Upper lobe of left lung (tissue), 6 donors: ENCODE measurements around the gene C10orf120. TPM values are rescaled to one million over a fixed set of nuclear protein-coding genes. Genes with fewer than 3 reads are reported as not detected.

Experiments
- ATAC-seq, 2 donors: fragments of 200-7000 bp; cut with Tn5 transposase; one replicate each; pipeline ENCODE4 v1.9.1; 2022; ENCODE audit warnings: mild to moderate bottlenecking in 2 of 2, moderate library complexity in 2 of 2; ENCODE audit not compliant: low FRiP score in 2 of 2
- DNase-seq, 2 donors: peaks; one replicate each; pipeline ENCODE4 v3.0.0-alpha.2; 2019 to 2020
- H3K27ac ChIP-seq, 4 donors: fragments of 200-600 bp; sonication (generic); one replicate each; pipeline ENCODE4 v1.5.1; 2016 to 2019
- H3K27me3 ChIP-seq, 4 donors: fragments of 200-600 bp; sonication (generic); one replicate each; pipeline ENCODE4 v1.5.1; 2017 to 2019
- H3K36me3 ChIP-seq, 4 donors: fragments of 200-600 bp; sonication (generic); one replicate each; pipeline ENCODE4 v1.5.1; 2016 to 2019
- H3K4me1 ChIP-seq, 4 donors: fragments of 200-600 bp; sonication (generic); one replicate each; pipeline ENCODE4 v1.5.1; 2018 to 2019
- H3K4me3 ChIP-seq, 4 donors: fragments of 200-600 bp; sonication (generic); one replicate each; pipeline ENCODE4 v1.5.1; 2017 to 2019; ENCODE audit warnings: mild to moderate bottlenecking in 2 of 4, moderate library complexity in 1 of 4
- H3K9me3 ChIP-seq, 4 donors: fragments of 200-600 bp; sonication (generic); one replicate each; pipeline ENCODE4 v1.5.1; 2018 to 2019
- EP300 ChIP-seq, 4 donors: sonication (generic); formaldehyde crosslinking; IDR thresholded peaks; one replicate each; pipeline ENCODE4 v1.5.1; 2017; ENCODE audit warnings: antibody characterized with exemption in 4 of 4, control low read depth in 2 of 4
- POLR2A ChIP-seq, 4 donors: fragments of 450-650 bp; IDR thresholded peaks; one replicate each; pipeline ENCODE4 v1.5.1; 2016 to 2017; ENCODE audit warnings: antibody characterized with exemption in 4 of 4, mild to moderate bottlenecking in 2 of 4
- POLR2AphosphoS5 ChIP-seq, 2 donors: sonication (generic); formaldehyde crosslinking; IDR thresholded peaks; one replicate each; pipeline ENCODE4 v1.5.1; 2017; ENCODE audit warnings: antibody characterized with exemption in 2 of 2
- WGBS, 2 donors: methylation state at CpG; one replicate each; pipeline ENCODE4 v1.1.5; 2017 to 2018; 5-methylcytosine and 5-hydroxymethylcytosine counted together
- total RNA-seq, 6 donors: library from RNA; depleted of rRNA in 4 of 6; stranded (reverse); fragments of >200 nt in 4 of 6; gene quantifications; one replicate each; pipeline versions ENCODE4 v1.1.0 to v1.2.1, GENCODE V29; 2016 to 2021
- TF ChIP-seq, protein P1 (sequence below), 6 experiments: fragments of 450-650 bp in 4 of 6; fragments of 200-600 bp in 2 of 6; sonication (generic) in 2 of 6; IDR thresholded peaks; one replicate each; pipeline ENCODE4 v1.5.1; 2016 to 2019; ENCODE audit warnings: antibody characterized with exemption in 6 of 6
- donor health status: DM: no; HTN: no; CAD: no; lungs with moderate emphysema.
- donor health status: DM: no; HTN: yes; CAD: no; lungs with severe emphysema.

C10orf120 gene
- total RNA-seq, 6 donors from 2014 or later, result not detected

DNA sequence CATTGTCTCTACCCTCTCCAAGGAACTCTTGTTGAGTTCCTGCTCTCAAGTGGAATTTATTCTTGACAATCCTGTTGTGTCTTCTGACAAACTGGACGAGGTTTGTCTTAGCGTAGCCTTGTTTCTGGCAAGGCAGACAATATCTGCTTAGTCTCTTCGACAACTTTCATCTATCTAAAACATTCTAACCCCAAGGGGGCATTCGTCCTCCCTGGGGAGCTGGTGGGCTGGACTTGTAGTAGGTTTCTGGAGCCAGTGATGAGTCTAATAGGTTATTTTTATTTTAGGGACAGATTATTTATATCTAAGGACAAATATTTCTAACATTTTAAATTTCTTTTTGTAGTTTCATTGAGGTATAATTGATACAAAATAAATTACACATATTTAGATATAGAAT is 7.3 kb upstream of the C10orf120 start:
- no peak for TF ChIP-seq EP300 (IDR thresholded peaks at IDR 0.05)
- WGBS, 2 donors, result 78 to 79% methylated on average over 4 of the region's 4 CpGs
- ATAC-seq, result no peak
- Histone ChIP-seq H3K4me1 (no peaks in the 10 kb centered on the region), H3K9me3 (no peaks in the 10 kb centered on the region), H3K36me3 (no peaks in the 10 kb centered on the region), H3K4me3 (no peak overlapping the region), H3K27me3 (no peaks in the 10 kb centered on the region), H3K27ac (no peak overlapping the region)
- DNase-seq, result no peak

DNA sequence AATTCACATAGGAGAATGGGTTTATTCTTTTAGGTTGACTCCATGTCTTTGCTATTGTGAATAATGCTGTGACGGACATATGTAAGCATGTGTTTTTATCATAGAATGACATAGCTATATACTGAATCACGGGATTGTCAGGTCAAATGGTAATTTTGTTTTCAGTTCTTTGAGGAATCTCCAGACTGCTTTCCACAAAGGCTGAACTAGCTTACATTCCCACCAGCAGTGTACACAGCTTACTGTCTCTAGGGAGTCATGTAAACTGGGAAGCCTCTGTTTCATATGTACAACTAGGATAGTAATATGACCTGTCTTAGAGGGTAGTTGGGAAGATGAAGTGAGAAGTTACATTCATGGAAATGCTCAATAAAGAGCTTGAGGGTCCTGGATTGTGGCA is 6.8 kb upstream of the C10orf120 start:
- Histone ChIP-seq H3K36me3 (no peaks in the 10 kb centered on the region), H3K9me3 (no peaks in the 10 kb centered on the region), H3K27ac (no peak overlapping the region), H3K4me3 (no peak overlapping the region), H3K4me1 (no peaks in the 10 kb centered on the region), H3K27me3 (no peaks in the 10 kb centered on the region)
- no peak for ATAC-seq
- no peak for DNase-seq
- TF ChIP-seq, protein P1, sequence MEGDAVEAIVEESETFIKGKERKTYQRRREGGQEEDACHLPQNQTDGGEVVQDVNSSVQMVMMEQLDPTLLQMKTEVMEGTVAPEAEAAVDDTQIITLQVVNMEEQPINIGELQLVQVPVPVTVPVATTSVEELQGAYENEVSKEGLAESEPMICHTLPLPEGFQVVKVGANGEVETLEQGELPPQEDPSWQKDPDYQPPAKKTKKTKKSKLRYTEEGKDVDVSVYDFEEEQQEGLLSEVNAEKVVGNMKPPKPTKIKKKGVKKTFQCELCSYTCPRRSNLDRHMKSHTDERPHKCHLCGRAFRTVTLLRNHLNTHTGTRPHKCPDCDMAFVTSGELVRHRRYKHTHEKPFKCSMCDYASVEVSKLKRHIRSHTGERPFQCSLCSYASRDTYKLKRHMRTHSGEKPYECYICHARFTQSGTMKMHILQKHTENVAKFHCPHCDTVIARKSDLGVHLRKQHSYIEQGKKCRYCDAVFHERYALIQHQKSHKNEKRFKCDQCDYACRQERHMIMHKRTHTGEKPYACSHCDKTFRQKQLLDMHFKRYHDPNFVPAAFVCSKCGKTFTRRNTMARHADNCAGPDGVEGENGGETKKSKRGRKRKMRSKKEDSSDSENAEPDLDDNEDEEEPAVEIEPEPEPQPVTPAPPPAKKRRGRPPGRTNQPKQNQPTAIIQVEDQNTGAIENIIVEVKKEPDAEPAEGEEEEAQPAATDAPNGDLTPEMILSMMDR (IDR thresholded peaks at IDR 0.05), result no peak
- no peak for TF ChIP-seq POLR2AphosphoS5 (IDR thresholded peaks at IDR 0.05)
- no peak for TF ChIP-seq POLR2A (IDR thresholded peaks at IDR 0.05)
- TF ChIP-seq EP300 (IDR thresholded peaks at IDR 0.05), result no peak
- WGBS, 2 donors, result 89 to 94% methylated on average over 2 of the region's 2 CpGs

DNA sequence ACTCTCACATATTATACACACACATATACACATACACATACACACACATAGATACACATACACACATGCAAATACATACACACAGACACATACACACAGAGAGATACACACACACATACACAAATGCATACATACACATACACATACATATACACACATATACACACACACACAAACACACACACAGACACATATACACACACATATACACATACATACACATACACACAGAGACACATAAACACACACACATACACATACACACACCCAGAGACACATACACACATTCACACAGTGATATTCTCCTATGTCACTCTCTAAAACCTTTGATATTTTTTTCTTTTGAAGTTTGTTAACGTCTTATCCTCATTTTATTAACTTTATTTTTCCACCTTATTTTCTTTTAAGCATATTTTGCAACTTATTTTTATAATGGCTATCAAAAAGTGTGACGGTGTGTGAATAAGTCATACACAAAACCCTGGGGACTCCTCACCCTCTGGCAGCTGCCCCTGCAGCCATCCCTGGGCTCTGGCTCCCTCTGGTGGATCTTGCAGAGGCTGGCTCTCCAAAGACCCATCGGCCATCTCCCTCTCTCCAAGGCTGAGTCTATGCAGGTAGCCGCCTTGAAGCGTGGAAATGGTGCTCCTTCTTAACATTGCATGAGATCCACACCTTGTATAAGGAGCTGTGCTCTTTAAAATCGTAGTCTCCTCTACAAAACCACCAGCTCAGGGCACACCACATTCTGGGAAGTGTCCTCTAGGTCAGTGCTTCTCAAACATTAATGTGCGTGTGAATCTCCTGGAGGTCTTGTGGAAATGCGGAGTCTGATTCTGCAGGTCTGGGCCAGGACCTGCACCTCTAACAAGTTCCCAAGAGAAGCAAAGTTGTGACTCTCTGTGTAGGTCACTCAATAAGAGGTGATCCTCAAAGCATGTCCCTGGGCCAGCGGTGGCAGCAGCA is 4.1 kb upstream of the C10orf120 start:
- peak; percentile 79 to 85 for ATAC-seq

DNA sequence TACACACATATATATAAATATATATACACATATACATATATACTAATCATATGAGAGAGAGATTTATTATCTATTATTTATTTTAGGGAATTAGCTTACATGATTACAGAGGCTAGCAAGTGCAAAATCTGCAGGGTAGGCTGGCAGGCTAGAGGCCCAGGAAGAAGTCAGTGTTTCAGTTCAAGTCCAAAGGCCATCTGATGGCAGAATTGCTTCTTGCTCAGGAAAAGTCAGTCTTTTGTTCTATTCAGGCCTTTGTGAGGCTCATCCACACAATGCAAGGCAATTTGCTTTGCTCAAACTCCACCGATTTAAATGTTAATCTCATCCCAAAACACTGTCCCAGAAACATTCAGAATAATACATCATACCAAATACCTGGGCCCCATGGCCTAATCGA is 2.6 kb upstream of the C10orf120 start:
- WGBS, 2 donors, result 80 to 87% methylated on average over 2 of the region's 2 CpGs
- Histone ChIP-seq H3K4me3 (no peak overlapping the region), H3K4me1 (no peaks in the 10 kb centered on the region), H3K27ac (no peak overlapping the region), H3K36me3 (no peaks in the 10 kb centered on the region), H3K9me3 (no peaks in the 10 kb centered on the region), H3K27me3 (no peaks in the 10 kb centered on the region)
- TF ChIP-seq, protein P1 (IDR thresholded peaks at IDR 0.05), result no peak
- TF ChIP-seq POLR2A (IDR thresholded peaks at IDR 0.05) (no peak), EP300 (IDR thresholded peaks at IDR 0.05) (no peak)
- no peak for ATAC-seq
- DNase-seq, result no peak

More for the DNA sequence above, 4.1 kb upstream of the C10orf120 start:
- no peaks in the 10 kb centered on the region for H3K36me3 ChIP-seq
- peak in 1 of 2 donors; percentile 64 for DNase-seq
- no peak overlapping the region for H3K4me3 ChIP-seq
- H3K9me3 ChIP-seq, result no peaks in the 10 kb centered on the region
- H3K27me3 ChIP-seq, result no peaks in the 10 kb centered on the region
- TF ChIP-seq EP300 (IDR thresholded peaks at IDR 0.05), result no peak
- TF ChIP-seq POLR2AphosphoS5 (IDR thresholded peaks at IDR 0.05), result no peak
- TF ChIP-seq POLR2A (IDR thresholded peaks at IDR 0.05), result no peak
- TF ChIP-seq, protein P1 (IDR thresholded peaks at IDR 0.05), result peak; percentile 11 to 78 (median 64)
- 42 to 50% methylated on average over 9 of the region's 9 CpGs for WGBS, 2 donors
- H3K27ac ChIP-seq, result no peak overlapping the region
- no peaks in the 10 kb centered on the region for H3K4me1 ChIP-seq

DNA sequence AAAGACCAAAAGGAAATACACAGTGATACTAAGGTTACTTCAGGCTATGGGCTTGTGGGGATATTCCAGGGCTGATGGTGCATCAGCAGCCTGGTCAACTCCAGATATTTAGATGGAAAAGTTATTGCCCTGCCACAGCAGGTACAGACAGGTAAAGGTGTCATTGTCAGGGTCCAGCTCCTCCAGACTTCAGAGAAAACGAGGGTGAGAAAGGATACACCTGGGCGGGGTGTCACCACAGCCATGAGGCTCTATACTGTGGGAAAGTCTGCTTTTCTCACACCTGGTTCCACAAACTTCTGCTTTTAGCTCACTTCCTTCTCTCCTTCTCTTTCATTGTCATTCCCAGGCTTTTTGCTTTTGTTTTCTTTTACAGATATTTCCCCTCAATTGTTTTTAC is 2.0 kb upstream of the C10orf120 start:
- no peak overlapping the region for H3K27ac ChIP-seq

More for the DNA sequence above, 2.0 kb upstream of the C10orf120 start:
- WGBS, 2 donors, result 45 to 52% methylated on average over 2 of the region's 2 CpGs
- ATAC-seq (no peak), DNase-seq (no peak)
- no peak for TF ChIP-seq EP300 (IDR thresholded peaks at IDR 0.05)
- TF ChIP-seq POLR2A (IDR thresholded peaks at IDR 0.05), result no peak
- no peak for TF ChIP-seq POLR2AphosphoS5 (IDR thresholded peaks at IDR 0.05)
- TF ChIP-seq, protein P1 (IDR thresholded peaks at IDR 0.05), result no peak
- Histone ChIP-seq H3K36me3 (no peaks in the 10 kb centered on the region), H3K4me1 (no peaks in the 10 kb centered on the region), H3K9me3 (no peaks in the 10 kb centered on the region), H3K4me3 (no peak overlapping the region), H3K27me3 (no peaks in the 10 kb centered on the region)
